GM23338 (cell line): ENCODE data around the gene GYS2.
"Not testable (repeated sequence)": the region's sequence is repeated elsewhere in the genome, so short reads cannot be mapped to it uniquely, and the experiment has no call there.

Experiments
- CREB1 ChIP-seq: fragments of 250-450 bp; sonication (Bioruptor Pico); IDR thresholded peaks from 2 replicates; pipeline ENCODE4 v1.5.0; 2020; ENCODE audit warnings: low read depth, mild to moderate bottlenecking, moderate library complexity
- CTCF ChIP-seq, 2 experiments: fragments of 200-600 bp in 1 of 2; sonication (generic) in 1 of 2; conservative IDR thresholded peaks; 2 replicates each; pipeline versions ENCODE4 v1.5.1 to v1.6.1; 2016 to 2017; ENCODE audit warnings: antibody characterized with exemption in 2 of 2, low read depth in 2 of 2, mild to moderate bottlenecking in 2 of 2, moderate library complexity in 1 of 2
- EZH2 ChIP-seq: fragments of 200-600 bp; sonication (generic); IDR thresholded peaks from one replicate; pipeline ENCODE4 v1.8.0; 2017; ENCODE audit warnings: antibody characterized with exemption, mild to moderate bottlenecking, low read depth; ENCODE audit not compliant: unreplicated experiment
- EZH2phosphoT487 ChIP-seq: fragments of 200-600 bp; sonication (generic); IDR thresholded peaks from one replicate; pipeline ENCODE4 v1.8.1; 2018; ENCODE audit warnings: antibody characterized with exemption; ENCODE audit not compliant: unreplicated experiment
- JUNB ChIP-seq: IDR thresholded peaks from one replicate; pipeline ENCODE4 v1.6.1; 2016; ENCODE audit warnings: antibody characterized with exemption; ENCODE audit not compliant: unreplicated experiment
- POLR2AphosphoS5 ChIP-seq: IDR thresholded peaks from 2 replicates; pipeline ENCODE4 v1.6.1; 2016; ENCODE audit warnings: antibody characterized with exemption, low read depth
- REST ChIP-seq: IDR thresholded peaks from one replicate; pipeline ENCODE4 v1.6.1; 2018; ENCODE audit warnings: antibody characterized with exemption; ENCODE audit not compliant: unreplicated experiment
- ZNF114 ChIP-seq: fragments of 250-450 bp; sonication (Bioruptor Pico); IDR thresholded peaks from 2 replicates; pipeline ENCODE4 v1.5.0; 2020; ENCODE audit warnings: mild to moderate bottlenecking, moderate library complexity
- ZNF331 ChIP-seq: fragments of 250-450 bp; sonication (Bioruptor Pico); IDR thresholded peaks from 2 replicates; pipeline ENCODE4 v1.5.0; 2020; ENCODE audit warnings: low read depth, mild to moderate bottlenecking, moderate library complexity

- TF ChIP-seq POLR2AphosphoS5; CTCF (conservative IDR thresholded peaks at IDR 0.05; ENCODE audit: low read depth in 2 of 2); EZH2phosphoT487; JUNB; EZH2; CREB1; REST; ZNF114 (CRISPR knock-in tag); ZNF331 (CRISPR knock-in tag): not testable (repeated sequence)
Observed at GRCh38 chr12:21584403-21585182, 20.1 kb downstream of the GYS2 start.
